ENCODE measurements around the gene IREB2. TPM values are rescaled to one million over a fixed set of nuclear protein-coding genes. Genes with fewer than 3 reads are reported as not detected.
A peak's percentile ranks its signal among the peaks of the same experiment; 100 is the strongest.
"Not testable (repeated sequence)": the region's sequence is repeated elsewhere in the genome, so short reads cannot be mapped to it uniquely, and the experiment has no call there.

Gene IREB2
- total RNA-seq, 1 experiment from 2014 or later = 23.8 TPM

DNA sequence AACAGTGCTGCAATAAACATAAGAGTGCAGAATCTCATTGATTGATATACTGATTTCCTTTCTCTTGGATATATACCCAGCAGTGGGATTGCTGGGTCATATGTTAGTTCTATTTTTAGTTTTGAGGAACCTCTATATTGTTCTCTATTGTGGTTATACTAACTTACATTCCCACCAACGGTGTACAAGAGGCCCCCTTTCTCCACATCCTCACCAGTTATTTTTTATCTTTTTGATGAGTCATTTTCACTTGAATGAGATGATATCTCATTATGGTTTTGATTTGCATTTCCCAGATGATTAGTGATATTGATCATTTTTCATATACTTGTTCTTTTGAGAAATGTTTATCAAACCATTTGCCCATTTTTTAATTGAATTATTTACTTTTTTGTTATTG is 12.4 kb upstream of the IREB2 start:
- DNase-seq (ENCODE audit: low spot score) = no peak
- in situ Hi-C loops (cut with HindIII; ENCODE audit: low sequenced_read_pairs) = no loop called here

DNA sequence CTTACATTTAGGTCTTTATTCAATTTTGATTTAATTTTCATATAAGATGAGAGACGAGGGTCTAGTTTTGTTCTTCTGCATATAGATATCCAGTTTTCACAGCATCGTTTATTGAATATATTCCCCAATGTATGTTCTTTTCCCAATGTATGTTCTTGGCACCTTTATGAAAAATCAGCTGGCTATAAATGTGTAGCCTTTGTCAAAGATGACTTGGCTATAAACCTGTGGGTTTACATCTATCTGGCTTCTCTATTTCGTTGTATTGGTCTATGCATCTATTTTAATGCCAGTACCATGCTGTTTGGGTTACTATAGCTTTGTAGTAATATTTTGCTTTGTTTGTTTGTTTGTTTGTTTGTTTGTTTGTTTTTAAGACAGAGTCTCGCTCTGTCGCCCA is 11.7 kb upstream of the IREB2 start:
- in situ Hi-C loops (cut with HindIII; ENCODE audit: low sequenced_read_pairs) = no loop called here

DNA sequence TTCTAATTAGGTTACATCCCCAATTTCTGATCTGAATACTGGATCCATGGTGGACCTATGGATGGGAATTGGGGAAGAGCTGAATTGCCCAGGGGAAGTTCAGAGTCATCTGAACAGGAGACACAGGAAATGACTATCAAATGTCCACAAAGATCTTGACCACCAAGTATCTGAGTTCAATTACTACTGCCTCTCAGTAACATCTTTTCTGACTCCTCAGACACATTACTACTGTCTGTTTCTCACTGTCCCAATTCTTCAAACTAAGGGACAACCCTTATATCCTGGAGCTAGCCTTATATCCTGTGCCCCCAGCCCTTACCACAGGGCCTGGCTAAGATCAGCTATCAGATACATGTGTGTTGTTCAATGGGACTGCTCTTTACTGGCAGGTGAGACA is 10.1 kb upstream of the IREB2 start:
- no peak for DNase-seq (ENCODE audit: low spot score)
- in situ Hi-C loops (cut with HindIII; ENCODE audit: low sequenced_read_pairs) = no loop called here

More for the DNA sequence above, 11.7 kb upstream of the IREB2 start:
- no peak for DNase-seq (ENCODE audit: low spot score)

DNA sequence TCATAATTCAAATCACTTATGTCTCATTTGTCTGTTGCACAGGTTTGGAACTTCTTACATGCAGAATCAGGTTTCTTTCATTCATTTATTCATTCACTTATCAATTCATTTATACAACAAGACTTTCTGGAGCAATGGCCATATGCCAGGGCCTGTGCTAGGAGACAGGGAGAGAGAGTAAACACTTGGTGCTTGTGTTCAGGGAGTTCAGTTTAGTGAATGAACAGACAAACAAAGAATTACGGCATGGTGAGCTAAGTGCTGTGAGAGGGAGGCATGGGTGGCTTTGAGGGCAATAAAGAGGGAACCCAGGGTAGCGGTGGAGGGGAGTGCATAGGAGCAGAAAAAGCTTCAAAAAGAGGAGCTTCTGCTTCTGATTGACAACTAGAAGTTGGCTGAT is 8.5 kb upstream of the IREB2 start:
- in situ Hi-C loops (cut with HindIII; ENCODE audit: low sequenced_read_pairs) = no loop called here
- no peak for DNase-seq (ENCODE audit: low spot score)

DNA sequence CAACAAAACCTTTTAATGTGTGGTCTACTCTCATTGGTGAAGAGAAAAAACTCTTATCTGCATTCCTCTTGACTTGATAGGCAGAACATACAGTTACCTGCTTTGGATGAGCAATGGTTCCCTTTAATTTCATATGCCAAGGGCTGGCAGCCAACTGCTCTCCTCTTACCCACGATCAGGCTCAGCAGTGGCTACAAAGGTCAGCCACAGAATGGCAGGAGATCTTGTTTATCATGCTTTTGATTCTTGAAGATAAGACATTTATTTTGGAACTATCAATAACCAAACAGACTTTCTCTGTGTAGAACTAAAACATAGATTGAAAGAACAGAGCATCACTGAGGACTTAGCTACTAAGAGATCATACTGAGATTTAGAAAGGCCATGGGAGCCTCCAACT is 6.1 kb upstream of the IREB2 start:
- in situ Hi-C loops (cut with HindIII; ENCODE audit: low sequenced_read_pairs) = no loop called here
- no peak for DNase-seq (ENCODE audit: low spot score)

DNA sequence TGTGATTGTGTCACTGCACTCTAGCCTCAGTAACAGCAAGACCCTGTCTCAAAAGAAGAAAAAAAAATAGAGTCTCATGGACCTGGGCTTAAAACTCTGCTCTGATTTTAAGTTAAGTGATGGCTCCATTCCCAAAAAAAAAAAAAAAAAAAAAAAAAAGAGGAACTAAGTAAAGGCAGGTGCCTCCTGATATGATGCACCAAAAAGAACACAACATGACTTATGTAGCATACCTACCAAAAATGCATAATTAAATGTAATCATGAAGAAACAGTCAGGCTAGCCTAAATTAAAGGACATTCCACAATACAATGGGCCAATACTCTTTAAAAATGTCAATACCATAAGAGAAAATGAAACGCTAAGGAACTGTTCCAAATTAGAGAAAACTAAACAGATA is 5.4 kb upstream of the IREB2 start:
- in situ Hi-C loops (cut with HindIII; ENCODE audit: low sequenced_read_pairs) = no loop called here
- DNase-seq (ENCODE audit: low spot score) = no peak

DNA sequence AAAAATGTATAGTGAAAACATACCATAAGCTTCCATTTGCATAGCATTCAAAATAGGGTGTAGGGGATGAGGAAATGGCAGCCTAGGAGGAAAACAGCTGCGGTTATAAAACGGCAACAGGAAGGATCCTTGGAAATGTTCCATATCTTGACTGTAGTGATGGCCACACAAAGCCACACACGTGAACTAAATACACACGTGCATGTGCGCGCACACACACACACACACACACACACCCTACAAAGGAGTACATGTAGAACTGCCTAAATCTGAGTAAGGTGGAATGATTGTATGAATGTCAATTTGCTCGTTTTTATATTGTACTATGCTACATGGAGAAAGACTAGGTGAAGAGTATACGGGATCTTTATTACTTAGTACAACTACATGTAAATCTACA is 3.9 kb upstream of the IREB2 start:
- in situ Hi-C loops (cut with HindIII; ENCODE audit: low sequenced_read_pairs) = no loop called here
- no peak for DNase-seq (ENCODE audit: low spot score)

DNA sequence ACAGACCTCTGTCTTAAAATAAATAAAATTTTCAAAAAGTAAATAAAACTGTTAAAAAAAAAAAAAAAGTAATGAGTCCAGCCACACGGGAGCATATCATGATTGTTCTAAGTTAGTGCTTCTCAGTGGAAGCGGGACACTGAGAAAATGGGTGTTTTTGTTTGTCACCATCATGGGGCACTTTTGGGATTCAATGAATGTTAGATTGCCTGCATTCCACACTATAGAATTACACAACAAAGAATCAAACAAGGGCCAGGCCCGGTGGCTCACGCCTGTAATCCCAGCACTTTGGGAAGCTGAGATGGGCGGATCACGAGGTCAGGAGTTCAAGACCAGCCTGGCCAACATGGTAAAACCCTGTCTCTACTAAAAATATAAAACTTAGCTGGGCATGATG is 3.3 kb upstream of the IREB2 start:
- in situ Hi-C loops (cut with HindIII; ENCODE audit: low sequenced_read_pairs); DNase-seq (ENCODE audit: low spot score): not testable (repeated sequence)

DNA sequence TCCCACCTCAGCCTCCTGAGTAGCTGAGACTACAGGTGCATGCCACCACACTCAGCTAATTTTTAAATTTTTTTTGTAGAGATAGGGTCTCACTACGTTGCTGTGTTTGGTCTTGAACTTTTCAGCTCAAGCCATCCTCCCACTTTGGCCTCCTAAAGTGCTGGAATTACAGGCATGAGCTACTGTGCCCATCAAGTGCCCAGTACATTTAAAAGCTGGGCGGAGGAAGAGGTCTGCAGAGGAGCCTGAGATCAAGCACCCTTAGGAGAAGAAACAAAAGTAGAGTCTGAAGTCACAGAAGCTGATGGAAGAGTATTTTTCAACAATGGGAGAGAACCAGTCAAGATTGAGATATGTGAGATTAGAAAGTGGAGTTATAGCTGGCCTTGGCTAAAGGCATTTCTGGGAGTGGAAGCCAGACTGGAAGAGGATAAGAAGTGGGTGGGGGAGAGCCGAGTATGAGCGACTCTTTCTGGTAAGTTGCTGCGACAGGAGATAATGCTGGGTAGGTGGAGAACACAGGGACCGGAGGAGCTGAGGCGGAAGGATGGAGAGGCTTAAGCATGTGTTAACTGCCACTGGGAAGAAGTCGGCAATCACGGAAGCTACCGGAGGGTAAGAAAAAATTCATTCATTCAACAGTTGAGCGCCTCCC is 782 bp upstream of the IREB2 start:
- in situ Hi-C loops (cut with HindIII; ENCODE audit: low sequenced_read_pairs) = no loop called here
- DNase-seq (ENCODE audit: low spot score) = no peak

DNA sequence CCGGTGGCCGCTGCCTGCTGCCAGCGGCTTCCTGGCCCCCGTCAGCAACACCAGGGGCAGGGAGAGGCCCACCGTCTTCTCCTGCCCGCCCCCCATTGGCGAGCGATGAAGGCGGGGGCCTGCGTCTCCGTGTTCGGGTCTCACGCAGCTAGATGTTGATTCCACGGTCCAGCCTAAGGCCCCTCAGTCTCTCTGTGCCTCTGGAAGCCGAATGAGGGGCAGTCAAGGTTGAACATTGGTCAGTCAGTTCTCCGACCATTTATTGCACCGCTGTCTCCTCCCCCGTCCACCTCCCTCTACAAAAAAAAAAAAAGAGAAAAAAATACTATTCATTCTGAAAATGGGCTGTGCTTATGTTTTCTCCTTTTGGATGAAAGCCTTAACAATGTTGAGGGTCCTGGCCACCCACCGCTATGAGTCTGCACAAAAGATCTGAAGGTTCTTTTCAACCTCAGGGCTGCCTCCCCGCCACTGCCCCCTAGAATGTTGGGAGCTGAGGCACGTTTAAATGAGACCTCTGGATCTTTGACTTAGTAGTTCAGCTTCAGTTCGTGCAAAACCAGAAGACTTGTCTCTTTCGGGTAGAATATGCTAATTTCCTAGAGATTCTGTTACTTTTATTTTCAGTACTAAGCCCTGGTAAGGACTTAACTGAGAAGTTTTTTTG is 736 bp downstream of the IREB2 start:
- in situ Hi-C loops (cut with HindIII; ENCODE audit: low sequenced_read_pairs) = no loop called here
- DNase-seq (ENCODE audit: low spot score) = peak; percentile 9

DNA sequence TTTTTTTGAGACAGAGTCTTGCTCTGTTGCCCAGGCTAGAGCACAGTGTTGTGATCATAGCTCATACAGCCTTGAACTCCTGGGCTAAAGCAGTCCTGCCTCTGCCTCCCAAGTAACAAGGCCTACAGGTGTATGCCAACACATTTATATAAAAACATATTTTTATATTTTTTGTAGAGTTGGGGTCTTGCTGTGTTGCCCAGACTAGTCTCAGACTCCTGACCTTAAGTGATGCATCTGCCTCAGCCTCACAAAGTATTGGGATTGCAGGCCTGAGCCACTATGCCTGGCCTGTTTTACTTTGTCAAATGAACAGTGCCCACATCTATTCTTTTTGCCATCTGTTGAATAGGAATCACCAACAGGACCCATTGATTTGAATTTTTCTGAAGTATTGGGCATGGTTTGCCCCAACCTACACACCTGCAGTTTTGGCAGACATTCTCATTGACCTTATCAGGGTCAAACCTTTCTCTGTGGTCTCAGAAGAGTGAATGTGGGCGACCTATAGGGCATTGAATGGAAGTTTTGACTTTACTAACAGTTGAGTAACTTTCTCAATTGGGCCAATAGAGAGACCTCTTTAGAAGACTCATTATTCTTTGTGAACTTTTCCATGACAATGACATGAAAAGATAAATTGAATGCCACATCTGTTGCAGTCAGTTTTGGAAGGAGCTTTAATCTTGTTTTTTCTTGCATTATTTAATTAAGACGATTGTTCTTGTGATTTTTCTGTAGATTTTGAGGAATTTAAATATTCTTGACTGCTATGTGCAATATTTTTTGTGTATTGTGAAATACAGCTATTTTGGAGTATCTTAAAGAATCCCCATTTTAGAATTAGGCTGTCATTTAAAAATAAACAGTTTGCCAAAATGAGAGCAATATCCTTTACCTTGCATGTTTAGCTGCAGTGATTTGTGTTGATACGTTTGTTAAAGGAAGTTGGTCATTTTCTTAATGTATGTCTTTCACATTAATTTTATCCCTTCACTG is 2.7 kb downstream of the IREB2 start:
- in situ Hi-C loops (cut with HindIII; ENCODE audit: low sequenced_read_pairs) = no loop called here
- no peak for DNase-seq (ENCODE audit: low spot score)

DNA sequence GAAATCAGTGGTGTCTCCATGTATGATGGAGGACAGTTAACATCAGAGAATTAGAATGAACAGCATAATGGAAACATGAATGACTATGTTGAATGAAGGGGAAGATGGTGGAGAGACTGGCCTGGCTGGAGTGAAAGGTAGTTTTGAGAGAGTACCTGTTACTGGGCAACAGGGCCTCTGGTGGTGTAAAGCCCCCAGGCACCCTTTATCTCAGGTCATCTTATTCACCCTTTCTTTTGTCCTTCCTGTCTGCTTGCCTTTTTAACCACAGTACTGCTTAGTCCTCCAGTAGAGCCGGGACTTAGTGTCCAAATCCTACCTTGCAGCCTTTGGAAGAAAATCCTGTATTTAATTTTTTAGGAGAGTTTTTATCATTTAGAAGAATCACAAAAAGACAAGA is 6.2 kb downstream of the IREB2 start:
- in situ Hi-C loops (cut with HindIII; ENCODE audit: low sequenced_read_pairs) = no loop called here

DNA sequence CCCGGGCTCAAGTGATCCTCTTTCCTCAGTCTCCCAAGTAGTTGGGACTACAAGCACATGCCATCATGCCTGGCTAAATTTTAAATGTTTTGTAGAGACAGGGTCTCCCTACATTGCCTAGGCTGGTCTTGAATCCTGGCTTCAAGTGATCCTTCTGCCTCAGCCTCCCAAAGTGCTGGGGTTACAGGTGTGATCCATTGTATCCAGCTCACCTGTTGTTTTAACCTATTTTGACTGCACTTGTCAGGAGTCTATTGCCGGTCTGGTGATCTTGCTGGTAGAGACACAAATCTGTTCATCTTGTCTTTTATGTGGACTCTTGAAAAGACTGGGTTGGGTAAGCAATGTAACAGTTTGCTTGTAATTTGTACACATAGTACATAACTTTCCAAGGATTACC is 7.9 kb downstream of the IREB2 start:
- in situ Hi-C loops (cut with HindIII; ENCODE audit: low sequenced_read_pairs) = no loop called here
- DNase-seq (ENCODE audit: low spot score) = no peak

More for the DNA sequence above, 6.2 kb downstream of the IREB2 start:
- DNase-seq (ENCODE audit: low spot score) = no peak

DNA sequence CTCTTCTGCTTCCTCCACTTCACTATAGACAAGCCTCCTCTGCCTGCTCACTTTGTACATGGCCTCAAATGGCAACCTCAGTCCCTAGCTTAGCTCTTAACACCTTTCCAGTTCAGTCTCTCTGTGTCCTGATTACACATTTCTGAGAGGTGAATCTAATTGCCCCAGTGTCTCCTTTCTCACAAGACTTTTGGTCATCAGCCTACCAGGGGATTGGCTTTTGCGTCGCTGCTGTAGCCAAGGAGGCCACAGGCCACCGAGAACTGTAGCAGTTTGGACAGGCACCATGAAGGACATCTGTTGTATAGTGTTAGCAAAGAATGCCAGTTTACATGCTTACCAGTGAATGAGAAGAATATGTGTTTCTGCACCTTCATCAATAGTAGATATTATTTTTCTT is 8.5 kb downstream of the IREB2 start:
- in situ Hi-C loops (cut with HindIII; ENCODE audit: low sequenced_read_pairs) = no loop called here

DNA sequence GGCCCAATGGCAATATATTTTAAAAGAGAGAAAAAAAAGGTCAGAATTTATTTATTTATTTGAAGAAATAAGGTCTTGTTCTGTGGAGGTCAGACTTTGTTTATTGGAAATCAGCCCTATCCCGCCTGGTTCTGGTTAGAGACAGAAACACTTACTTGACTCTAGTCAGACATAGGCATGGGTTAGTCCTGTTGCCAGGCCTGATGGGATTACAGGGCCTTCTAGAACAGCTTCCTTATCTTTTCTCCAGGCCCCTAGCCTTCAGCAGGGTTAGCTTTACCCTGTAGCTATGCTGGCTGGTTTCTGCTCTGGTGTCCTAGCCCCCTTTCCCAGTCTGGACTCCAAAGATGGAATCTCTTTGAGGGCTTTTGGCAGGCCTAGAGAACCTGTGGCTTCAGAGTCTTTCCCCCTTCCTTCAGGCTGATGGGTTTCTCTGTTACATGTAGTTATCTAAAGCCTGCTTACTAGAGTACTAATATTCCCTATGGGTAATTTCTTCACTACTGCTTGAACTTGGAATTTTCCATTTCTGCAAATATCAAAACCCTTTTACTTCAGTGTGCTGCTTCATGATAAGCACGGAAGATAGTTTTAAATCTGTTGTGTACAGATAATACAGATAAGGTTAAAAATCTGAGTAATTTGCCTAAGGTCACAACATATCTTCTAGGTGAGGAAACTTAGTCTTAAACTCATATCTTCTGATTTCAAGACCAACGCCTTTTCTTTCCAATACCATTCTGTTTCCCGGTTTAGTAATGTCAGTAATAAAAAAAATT is 10.6 kb downstream of the IREB2 start:
- in situ Hi-C loops (cut with HindIII; ENCODE audit: low sequenced_read_pairs) = no loop called here
- DNase-seq (ENCODE audit: low spot score) = no peak

More for the DNA sequence above, 8.5 kb downstream of the IREB2 start:
- DNase-seq (ENCODE audit: low spot score) = peak; percentile 44

DNA sequence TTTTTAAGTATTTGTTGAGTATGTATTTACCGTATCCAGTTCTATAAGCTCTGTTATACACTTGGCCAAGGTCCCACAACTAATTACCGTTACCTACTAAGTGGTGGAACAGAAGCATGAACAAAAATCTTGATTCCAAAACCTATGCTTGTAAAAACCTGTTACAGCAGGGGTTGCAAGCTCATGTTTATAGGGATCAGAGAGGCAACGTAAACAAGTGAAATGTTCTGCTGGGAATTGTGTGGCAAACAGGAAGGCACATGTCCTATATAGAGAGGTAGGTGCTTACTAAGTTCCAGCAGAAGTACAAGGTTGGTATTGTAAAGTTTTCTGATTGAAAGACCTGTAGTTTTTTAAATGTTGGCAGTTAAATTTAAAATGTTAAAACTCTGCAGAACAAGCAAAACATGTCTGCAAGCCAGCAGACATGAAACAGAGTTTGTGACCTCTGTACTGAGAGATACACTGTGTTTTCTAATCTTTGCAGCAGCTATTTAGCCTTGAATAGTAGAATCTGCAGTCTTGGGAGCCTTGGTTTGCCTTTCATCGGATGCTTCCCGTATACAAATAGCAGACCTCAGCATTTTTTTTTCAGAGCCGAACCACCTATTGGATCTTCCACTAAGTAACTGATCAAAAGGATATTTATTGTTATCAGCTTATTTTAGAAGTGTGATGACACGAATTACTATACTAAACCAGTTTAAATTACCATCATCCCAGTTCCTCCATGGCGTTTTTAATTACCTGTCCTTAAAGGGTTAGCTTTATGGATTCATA is 11.4 kb downstream of the IREB2 start:
- in situ Hi-C loops (cut with HindIII; ENCODE audit: low sequenced_read_pairs) = no loop called here
- DNase-seq (ENCODE audit: low spot score) = no peak

DNA sequence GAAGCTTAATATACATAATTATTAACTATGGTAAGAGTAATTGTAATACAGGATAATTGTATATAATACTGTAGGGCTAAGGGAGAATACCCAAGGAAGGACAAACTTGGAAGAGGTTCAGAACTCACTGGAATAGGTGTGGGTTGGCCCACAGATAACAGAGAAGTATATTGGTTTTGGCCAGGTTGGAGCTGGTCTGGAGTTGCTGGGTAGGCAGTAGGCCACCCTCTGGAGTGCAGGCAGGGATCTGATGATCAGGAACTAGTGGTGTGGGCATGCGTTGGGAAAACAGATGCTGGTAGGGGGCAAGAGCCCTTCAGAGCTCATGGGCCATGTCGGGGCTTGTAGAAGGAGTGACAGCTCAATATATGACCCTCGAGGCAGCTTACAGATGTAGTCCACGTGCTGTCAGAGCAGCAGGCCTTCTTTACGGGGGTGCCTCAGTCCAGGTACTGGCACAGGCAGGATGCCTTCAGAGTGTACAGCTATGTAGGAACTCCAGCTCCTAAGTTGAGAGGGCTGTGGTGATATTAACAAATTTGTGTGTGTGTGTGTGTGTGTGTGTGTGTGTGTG is 12.4 kb downstream of the IREB2 start:
- in situ Hi-C loops (cut with HindIII; ENCODE audit: low sequenced_read_pairs) = no loop called here
- no peak for DNase-seq (ENCODE audit: low spot score)

DNA sequence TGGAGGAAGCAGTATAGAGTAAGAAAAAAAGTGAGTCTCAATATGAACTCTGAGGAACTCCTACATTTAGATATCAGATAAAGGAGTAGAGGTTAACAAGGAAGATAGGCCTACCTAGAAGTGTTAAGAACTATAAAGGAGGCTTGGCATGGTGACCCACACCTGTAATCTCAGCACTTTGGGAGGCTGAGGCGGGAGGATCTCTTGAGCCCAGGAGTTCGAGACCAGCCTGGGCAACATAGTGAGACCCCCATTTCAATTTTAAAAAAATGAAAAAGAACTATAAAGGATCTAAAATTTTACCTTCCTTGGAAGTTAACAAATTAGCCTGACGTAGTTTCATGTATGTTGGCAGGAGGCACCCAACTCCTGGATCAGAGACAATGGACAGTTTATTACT is 14.5 kb downstream of the IREB2 start:
- in situ Hi-C loops (cut with HindIII; ENCODE audit: low sequenced_read_pairs) = no loop called here
- no peak for DNase-seq (ENCODE audit: low spot score)
